Measurements from ENCODE around the gene SEMA6A. TPM values are rescaled to one million over a fixed set of nuclear protein-coding genes. Genes with fewer than 3 reads are reported as not detected.

SEMA6A gene
- total RNA-seq, 2 donors from 2014 or later = 79.6 to 328 TPM

DNA sequence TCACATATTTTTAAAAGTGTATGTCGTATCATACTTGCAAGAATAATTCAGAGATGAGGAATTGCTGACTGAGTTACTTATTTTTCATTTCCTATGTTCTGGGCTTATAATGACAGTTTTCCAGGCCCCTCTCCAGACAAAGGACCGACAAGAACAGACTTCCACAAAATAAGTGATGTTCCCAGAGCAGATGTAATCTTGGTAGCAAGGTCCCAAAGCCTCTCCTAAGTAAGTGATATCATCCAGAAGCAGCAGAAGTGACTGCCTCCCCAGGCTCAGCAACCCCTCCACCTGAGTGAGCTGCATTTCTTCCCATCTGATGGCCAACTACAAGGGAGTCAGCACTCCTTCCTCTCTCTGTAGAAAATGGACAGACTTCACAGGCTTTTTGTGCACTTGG is 57.1 kb downstream of the SEMA6A start:
- H3K27me3 ChIP-seq (ENCODE audit: control insufficient read depth, insufficient read depth, low read length, poor library complexity, severe bottlenecking) = no peaks in the 10 kb centered on the region
- H3K36me3 ChIP-seq (ENCODE audit: control insufficient read depth, insufficient read depth, low read length) = no peaks in the 10 kb centered on the region
- H3K4me1 Mint-ChIP-seq = peaks cover 64% of the 10 kb centered on the region
- H3K4me3 Mint-ChIP-seq = no peak overlapping the region
- peaks cover 6% of the 10 kb centered on the region for H3K4me1 ChIP-seq (ENCODE audit: control insufficient read depth, insufficient read depth, low read length)
- TF ChIP-seq, protein P1, sequence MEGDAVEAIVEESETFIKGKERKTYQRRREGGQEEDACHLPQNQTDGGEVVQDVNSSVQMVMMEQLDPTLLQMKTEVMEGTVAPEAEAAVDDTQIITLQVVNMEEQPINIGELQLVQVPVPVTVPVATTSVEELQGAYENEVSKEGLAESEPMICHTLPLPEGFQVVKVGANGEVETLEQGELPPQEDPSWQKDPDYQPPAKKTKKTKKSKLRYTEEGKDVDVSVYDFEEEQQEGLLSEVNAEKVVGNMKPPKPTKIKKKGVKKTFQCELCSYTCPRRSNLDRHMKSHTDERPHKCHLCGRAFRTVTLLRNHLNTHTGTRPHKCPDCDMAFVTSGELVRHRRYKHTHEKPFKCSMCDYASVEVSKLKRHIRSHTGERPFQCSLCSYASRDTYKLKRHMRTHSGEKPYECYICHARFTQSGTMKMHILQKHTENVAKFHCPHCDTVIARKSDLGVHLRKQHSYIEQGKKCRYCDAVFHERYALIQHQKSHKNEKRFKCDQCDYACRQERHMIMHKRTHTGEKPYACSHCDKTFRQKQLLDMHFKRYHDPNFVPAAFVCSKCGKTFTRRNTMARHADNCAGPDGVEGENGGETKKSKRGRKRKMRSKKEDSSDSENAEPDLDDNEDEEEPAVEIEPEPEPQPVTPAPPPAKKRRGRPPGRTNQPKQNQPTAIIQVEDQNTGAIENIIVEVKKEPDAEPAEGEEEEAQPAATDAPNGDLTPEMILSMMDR (conservative IDR thresholded peaks at IDR 0.05) = no peak
- no peak overlapping the region for H3K27ac ChIP-seq (ENCODE audit: low read depth, low read length)
- H3K9me3 ChIP-seq (ENCODE audit: control insufficient read depth, low read length) = no peaks in the 10 kb centered on the region
- no peaks in the 10 kb centered on the region for H3K9me3 Mint-ChIP-seq
- DNase-seq = peak; percentile 49
- peak overlapping the region; percentile 6 for H3K27ac Mint-ChIP-seq
- H3K9ac ChIP-seq (ENCODE audit: extremely low read depth, low read length, poor library complexity, severe bottlenecking) = no peak overlapping the region
- no peaks in the 10 kb centered on the region for H3K36me3 Mint-ChIP-seq (ENCODE audit: low read depth)
- no peak overlapping the region for H3K4me3 ChIP-seq (ENCODE audit: low read length)
- WGBS, 2 experiments (ENCODE audit: insufficient coverage in 1 of 2, insufficient read length in 1 of 2) = 85 to 100% methylated on average over 1 to 2 of the region's 2 CpGs
- H3K27me3 Mint-ChIP-seq (ENCODE audit: insufficient read depth) = no peaks in the 10 kb centered on the region

GRCh38 chr5:116516021-116516420 is 58.6 kb downstream of the SEMA6A start:
- Histone ChIP-seq H3K9ac (ENCODE audit: extremely low read depth, low read length, poor library complexity, severe bottlenecking) (no peak overlapping the region), H3K4me1 (ENCODE audit: control insufficient read depth, insufficient read depth, low read length) (peaks cover 6% of the 10 kb centered on the region), H3K4me3 (ENCODE audit: low read length) (no peak overlapping the region), H3K9me3 (ENCODE audit: control insufficient read depth, low read length) (no peaks in the 10 kb centered on the region), H3K36me3 (ENCODE audit: control insufficient read depth, insufficient read depth, low read length) (no peaks in the 10 kb centered on the region), H3K27me3 (ENCODE audit: control insufficient read depth, insufficient read depth, low read length, poor library complexity, severe bottlenecking) (no peaks in the 10 kb centered on the region), H3K27ac (ENCODE audit: low read depth, low read length) (no peak overlapping the region)
- H3K9me3 Mint-ChIP-seq = no peaks in the 10 kb centered on the region
- no peak for DNase-seq
- H3K4me3 Mint-ChIP-seq = no peak overlapping the region
- 88 to 94% methylated on average over 1 to 4 of the region's 4 CpGs for WGBS, 2 experiments (ENCODE audit: insufficient coverage in 1 of 2, insufficient read length in 1 of 2)
- TF ChIP-seq, protein P1 (conservative IDR thresholded peaks at IDR 0.05) = no peak
- H3K27me3 Mint-ChIP-seq (ENCODE audit: insufficient read depth) = no peaks in the 10 kb centered on the region
- H3K27ac Mint-ChIP-seq = no peak overlapping the region
- peaks cover 66% of the 10 kb centered on the region for H3K4me1 Mint-ChIP-seq
- no peaks in the 10 kb centered on the region for H3K36me3 Mint-ChIP-seq (ENCODE audit: low read depth)

- DNase-seq = peak; percentile 19
- WGBS, 2 experiments (ENCODE audit: insufficient coverage in 1 of 2, insufficient read length in 1 of 2) = 90% methylated on average over 2 of the region's 2 CpGs
- Histone ChIP-seq H3K27ac (ENCODE audit: low read depth, low read length) (no peak overlapping the region), H3K9ac (ENCODE audit: extremely low read depth, low read length, poor library complexity, severe bottlenecking) (no peak overlapping the region), H3K36me3 (ENCODE audit: control insufficient read depth, insufficient read depth, low read length) (no peaks in the 10 kb centered on the region), H3K27me3 (ENCODE audit: control insufficient read depth, insufficient read depth, low read length, poor library complexity, severe bottlenecking) (no peaks in the 10 kb centered on the region), H3K4me1 (ENCODE audit: control insufficient read depth, insufficient read depth, low read length) (peaks cover 14% of the 10 kb centered on the region), H3K4me3 (ENCODE audit: low read length) (no peak overlapping the region), H3K9me3 (ENCODE audit: control insufficient read depth, low read length) (no peaks in the 10 kb centered on the region)
- peaks cover 67% of the 10 kb centered on the region for H3K4me1 Mint-ChIP-seq
- TF ChIP-seq, protein P1 (conservative IDR thresholded peaks at IDR 0.05) = no peak
- H3K27me3 Mint-ChIP-seq (ENCODE audit: insufficient read depth) = no peaks in the 10 kb centered on the region
- H3K27ac Mint-ChIP-seq = no peak overlapping the region
- H3K9me3 Mint-ChIP-seq = no peaks in the 10 kb centered on the region
- H3K36me3 Mint-ChIP-seq (ENCODE audit: low read depth) = no peaks in the 10 kb centered on the region
- no peak overlapping the region for H3K4me3 Mint-ChIP-seq
Observed at GRCh38 chr5:116514421-116514970, 60.1 kb downstream of the SEMA6A start.
